GM18511 (cell line): Measurements from ENCODE around the gene PHLDB1.
A peak's percentile ranks its signal among the peaks of the same experiment; 100 is the strongest.
"Not testable (repeated sequence)": the region's sequence is repeated elsewhere in the genome, so short reads cannot be mapped to it uniquely, and the experiment has no call there.

Source experiments
- ATAC-seq: cut with Tn5 transposase; IDR thresholded peaks from one replicate; pipeline ENCODE4 v1.9.1; 2021; ENCODE audit warnings: mild to moderate bottlenecking, moderate library complexity; ENCODE audit not compliant: unreplicated experiment

PHLDB1 gene

DNA sequence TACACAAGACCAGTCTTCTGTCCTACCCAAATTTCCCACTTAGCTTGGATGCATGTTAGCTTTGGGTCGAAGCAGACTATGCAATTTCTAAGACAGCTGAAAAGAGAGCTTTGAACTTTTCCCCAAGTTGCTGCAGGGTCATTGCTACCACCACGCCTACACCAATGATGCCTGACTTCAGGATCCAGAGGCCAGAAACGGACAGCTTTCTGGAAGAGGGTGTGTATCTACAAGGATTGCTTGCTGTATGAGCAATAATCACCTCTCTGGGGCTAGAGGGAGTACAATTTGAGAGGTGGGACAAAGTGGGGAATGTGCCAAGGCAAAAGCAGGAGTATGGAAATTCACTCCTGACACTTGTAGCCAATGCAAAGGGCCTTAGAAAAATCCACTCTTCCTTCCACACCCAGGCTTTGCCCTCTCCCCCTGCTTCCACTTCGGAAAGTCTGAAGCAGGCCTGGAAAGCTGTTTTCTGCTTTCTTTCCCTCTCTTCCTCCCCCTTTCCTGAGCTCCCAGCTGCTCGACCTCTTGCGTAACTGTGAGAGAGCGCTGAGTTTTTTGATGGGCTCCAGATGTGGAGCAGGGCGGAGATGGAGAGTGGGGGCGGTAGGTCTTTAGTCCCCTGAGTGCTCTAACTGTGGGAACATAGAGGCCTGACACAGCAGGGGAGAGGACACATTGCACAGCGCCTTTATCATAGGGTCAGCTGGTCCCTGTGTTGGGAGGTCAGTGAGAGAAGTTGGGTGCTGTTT, 2.1 kb upstream of the PHLDB1 start:
- no peak for ATAC-seq

- ATAC-seq = no peak
Measured at GRCh38 chr11:118606157-118606843, 1.1 kb upstream of the PHLDB1 start.

GRCh38 chr11:118606844-118607228, 579 bp upstream of the PHLDB1 start:
- ATAC-seq = no peak

GRCh38 chr11:118608360-118609227, 1.2 kb downstream of the PHLDB1 start:
- ATAC-seq = no peak

- ATAC-seq = no peak
Measured at GRCh38 chr11:118609380-118610224, 2.2 kb downstream of the PHLDB1 start.

DNA sequence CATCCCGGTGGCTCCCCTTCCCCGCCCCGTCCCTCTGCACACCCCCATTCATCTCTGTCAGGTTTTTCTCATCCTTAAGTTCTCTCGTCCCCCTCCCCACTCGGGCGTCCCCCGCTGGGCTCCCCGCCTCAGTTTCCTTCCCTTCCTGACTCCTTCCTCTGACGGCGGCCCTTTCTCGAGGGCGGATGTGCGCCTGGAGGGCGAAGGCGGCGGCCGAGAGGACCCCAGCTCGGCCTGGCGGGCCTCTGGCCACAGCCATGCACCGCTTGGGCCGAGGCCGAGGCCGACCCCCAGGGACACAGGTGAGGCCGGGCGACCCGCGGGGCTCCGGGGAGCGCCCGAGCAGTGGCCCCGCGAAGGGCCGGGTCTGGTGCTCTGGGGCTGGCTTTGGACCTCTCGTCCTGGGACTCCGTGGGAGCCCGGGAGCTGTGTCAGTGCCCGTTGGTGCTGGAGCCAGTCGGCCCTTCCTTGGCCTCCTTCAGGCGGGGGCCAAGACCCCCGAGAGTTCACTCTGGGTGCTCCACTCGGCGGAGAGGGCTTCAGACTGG, 2.9 kb downstream of the PHLDB1 start:
- ATAC-seq = no peak

GRCh38 chr11:118610773-118611432, 3.5 kb downstream of the PHLDB1 start:
- peak; percentile 62 for ATAC-seq

GRCh38 chr11:118611433-118611795, 4.0 kb downstream of the PHLDB1 start:
- ATAC-seq = not testable (repeated sequence)

DNA sequence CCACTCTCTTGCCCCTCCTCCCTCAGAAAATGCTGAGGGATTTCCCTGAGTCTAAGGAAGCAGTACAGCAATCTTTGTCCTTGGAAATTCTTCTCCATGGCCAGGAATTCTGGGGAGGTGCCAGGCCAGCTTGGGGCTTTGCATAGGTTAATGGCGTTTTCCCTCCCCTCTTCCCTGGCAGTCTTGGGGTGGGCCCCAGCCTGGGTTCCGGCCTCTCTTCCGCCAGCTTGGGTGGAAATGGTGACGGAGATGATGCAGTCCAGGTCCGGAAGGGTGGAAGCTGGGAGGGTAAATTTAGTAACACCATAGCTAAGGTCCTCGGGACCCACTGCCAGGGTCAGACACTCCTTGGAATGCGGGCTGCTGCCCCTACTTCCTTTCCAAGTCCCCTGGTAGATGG, 5.0 kb downstream of the PHLDB1 start:
- no peak for ATAC-seq

GRCh38 chr11:118614511-118614910, 7.1 kb downstream of the PHLDB1 start:
- no peak for ATAC-seq

DNA sequence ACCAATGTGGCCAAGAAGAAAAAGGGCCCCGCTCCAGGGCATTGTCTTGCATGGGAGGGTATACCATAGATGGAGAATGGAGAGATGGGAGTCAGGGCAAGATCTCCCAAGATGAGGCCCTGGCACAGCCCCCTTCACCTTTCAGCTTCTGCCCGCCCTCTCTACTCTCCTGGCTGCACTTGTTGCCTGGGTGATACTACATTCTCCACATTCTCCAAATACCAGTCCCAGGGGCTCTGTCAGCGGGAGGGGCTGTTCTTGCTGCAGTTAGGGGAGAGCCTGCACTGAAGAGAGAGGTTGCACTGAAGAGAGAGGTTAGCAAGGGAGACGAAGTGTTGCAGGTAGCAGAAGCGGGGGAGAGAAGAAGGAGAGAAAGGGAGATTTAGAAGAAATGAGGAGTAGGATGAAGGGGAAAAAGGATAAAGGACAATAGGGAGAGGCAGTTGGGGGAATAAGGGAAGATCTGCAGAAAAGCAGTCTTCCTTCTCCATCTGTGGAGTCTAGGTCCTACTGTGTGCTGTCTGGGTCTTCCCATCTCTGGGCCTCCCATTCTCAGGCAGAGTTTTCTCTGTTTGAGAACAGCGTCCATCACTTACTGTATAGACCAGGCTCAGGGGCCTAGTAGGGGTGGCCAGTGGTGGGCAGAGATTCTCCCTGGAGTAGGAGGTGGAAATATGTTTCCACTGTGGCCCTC, 8.0 kb downstream of the PHLDB1 start:
- ATAC-seq = no peak

- no peak for ATAC-seq
Measured at GRCh38 chr11:118615976-118616371, 8.6 kb downstream of the PHLDB1 start.

DNA sequence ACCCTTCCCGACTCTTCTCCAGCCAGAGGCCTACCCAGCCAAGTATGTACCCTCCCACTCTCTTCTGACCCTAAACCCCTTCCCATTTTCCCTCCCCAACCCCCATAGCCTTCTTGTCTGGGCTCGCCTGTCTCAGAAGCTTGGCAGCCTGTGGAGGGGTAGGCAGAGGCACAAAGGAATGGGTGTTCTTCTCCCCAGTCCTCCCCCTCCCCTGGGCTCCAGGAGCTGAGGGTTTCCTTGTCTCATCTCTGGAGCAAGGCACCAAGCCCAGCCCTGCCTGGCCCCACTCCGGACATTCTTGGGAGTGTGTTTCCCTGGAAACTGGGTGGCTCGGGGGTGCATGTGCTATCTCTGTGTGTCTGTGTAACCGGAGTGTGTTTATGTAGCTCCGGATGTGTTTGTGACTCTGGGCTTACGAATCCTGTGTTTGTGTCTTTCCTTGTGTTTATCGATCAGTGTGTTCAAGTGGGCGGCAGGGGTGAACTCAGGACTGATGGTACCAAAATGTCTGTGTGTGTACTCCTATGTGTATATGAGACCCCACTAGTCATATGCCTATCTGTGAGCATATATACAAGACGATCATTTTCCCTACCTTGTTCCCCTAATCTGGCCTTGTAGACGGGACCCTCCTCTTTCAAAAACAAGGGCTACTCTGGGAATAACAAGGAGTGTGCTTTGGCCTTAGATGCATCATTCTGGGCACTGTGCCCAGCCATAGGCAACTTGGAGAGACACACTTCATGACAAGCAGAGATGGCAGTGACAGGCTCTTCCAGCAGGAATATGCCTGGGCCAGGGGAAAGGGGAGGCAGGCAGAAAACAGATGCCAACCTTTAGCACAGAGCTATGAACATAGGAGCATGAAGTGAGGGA, 10.9 kb downstream of the PHLDB1 start:
- no peak for ATAC-seq

DNA sequence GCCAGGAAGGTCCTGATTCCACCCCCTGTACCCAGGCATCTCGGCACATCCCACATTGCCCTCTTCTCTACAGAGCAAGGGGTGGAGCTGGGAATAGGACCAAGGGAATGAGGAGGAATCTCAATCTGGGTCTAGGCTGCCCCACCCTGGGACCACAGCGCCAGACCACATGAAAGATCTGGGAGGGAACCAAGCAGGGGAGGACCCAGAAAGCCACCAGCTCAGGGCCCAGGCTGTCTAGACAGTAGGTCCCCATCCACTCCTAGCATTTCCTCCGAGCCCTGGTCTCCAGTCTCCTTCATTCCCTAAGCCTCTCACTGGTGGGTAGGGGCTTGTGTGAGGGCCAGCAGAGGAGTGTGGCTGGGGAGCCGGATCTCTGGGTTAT, 11.6 kb downstream of the PHLDB1 start:
- ATAC-seq = no peak

DNA sequence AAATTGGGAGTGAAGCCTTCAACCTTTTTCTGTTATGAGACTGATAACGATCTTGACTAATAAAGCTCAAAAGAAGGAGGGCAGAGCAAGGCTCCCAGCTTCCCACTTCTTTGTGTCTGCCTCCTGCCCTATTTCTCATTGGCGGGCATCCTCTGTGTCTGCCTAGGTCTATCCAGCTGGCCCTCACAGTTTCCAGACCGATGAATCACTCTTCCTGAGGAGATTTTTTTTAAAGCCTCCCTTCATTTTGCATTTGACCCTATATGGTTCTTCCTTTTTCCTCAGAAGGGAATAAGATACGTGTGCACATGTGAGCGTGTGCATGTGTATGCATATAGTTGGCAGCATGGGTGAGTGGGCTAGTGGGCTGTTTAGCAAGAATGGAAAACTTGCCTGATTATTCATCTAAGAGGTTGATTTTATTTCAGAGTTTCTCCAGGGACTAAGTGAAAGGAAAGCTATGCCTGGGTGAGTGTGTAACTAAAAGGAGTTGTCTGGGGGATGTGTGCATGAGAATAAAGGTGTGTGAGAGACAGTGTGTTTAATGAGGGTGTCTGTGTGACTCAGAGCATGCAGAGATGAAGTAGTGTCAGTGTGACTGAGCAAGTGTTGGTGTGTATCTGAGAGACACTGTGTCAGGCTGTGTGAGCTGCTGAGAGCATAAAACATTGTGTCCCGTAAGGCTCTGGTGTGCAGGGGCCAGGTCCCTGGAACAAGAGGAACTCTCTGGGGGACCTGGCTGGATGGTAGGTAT, 12.2 kb downstream of the PHLDB1 start:
- no peak for ATAC-seq

GRCh38 chr11:118620529-118621070, 13.2 kb downstream of the PHLDB1 start:
- no peak for ATAC-seq

- no peak for ATAC-seq
Measured at GRCh38 chr11:118621071-118621783, 13.8 kb downstream of the PHLDB1 start.
